ENCODE measurements around the gene RPSA. TPM values are rescaled to one million over a fixed set of nuclear protein-coding genes. Genes with fewer than 3 reads are reported as not detected.
"Not testable (repeated sequence)": the region's sequence is repeated elsewhere in the genome, so short reads cannot be mapped to it uniquely, and the experiment has no call there.

The RPSA gene
- total RNA-seq, 2 donors from 2014 or later = 1,584 to 1,777 TPM

DNA sequence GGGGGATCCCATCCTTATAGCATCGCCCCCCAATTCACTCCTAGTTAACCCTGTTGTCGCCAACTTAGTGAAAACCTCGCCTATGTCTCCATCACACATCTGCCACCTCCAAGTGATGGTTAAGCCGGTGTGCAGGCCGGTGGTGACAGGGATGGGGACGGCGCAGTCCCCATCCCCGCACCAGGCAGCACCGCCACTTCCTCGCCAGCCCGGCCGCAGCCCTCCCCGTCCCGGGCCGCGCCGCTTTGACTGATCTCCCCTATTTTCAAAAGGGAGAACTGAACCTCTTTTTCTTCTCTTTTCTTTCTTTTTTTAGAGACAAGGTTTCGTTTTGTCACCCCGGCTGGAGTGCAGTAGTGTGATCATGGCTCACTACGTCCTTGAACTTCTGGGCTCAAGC is 49.6 kb downstream of the RPSA start:
- TF ChIP-seq, protein P1, sequence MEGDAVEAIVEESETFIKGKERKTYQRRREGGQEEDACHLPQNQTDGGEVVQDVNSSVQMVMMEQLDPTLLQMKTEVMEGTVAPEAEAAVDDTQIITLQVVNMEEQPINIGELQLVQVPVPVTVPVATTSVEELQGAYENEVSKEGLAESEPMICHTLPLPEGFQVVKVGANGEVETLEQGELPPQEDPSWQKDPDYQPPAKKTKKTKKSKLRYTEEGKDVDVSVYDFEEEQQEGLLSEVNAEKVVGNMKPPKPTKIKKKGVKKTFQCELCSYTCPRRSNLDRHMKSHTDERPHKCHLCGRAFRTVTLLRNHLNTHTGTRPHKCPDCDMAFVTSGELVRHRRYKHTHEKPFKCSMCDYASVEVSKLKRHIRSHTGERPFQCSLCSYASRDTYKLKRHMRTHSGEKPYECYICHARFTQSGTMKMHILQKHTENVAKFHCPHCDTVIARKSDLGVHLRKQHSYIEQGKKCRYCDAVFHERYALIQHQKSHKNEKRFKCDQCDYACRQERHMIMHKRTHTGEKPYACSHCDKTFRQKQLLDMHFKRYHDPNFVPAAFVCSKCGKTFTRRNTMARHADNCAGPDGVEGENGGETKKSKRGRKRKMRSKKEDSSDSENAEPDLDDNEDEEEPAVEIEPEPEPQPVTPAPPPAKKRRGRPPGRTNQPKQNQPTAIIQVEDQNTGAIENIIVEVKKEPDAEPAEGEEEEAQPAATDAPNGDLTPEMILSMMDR (conservative IDR thresholded peaks at IDR 0.05) = no peak
- Mint-ChIP-seq H3K4me1 (peaks cover 21% of the 10 kb centered on the region), H3K27ac (no peak overlapping the region), H3K27me3 (ENCODE audit: insufficient read depth) (no peaks in the 10 kb centered on the region), H3K9me3 (peaks cover 4% of the 10 kb centered on the region), H3K4me3 (no peak overlapping the region), H3K36me3 (ENCODE audit: low read depth) (no peaks in the 10 kb centered on the region)
- Histone ChIP-seq H3K4me3 (ENCODE audit: low read length) (no peak overlapping the region), H3K4me1 (ENCODE audit: control insufficient read depth, insufficient read depth, low read length) (peaks cover 5% of the 10 kb centered on the region), H3K27ac (ENCODE audit: low read depth, low read length) (no peak overlapping the region), H3K27me3 (ENCODE audit: control insufficient read depth, insufficient read depth, low read length, poor library complexity, severe bottlenecking) (no peaks in the 10 kb centered on the region), H3K36me3 (ENCODE audit: control insufficient read depth, insufficient read depth, low read length) (no peaks in the 10 kb centered on the region), H3K9me3 (ENCODE audit: control insufficient read depth, low read length) (peaks cover 7% of the 10 kb centered on the region), H3K9ac (ENCODE audit: extremely low read depth, low read length, poor library complexity, severe bottlenecking) (no peak overlapping the region)
- WGBS, 2 experiments (ENCODE audit: insufficient coverage in 1 of 2, insufficient read length in 1 of 2) = 96 to 99% methylated on average over 16 to 20 of the region's 20 CpGs
- DNase-seq = no peak

DNA sequence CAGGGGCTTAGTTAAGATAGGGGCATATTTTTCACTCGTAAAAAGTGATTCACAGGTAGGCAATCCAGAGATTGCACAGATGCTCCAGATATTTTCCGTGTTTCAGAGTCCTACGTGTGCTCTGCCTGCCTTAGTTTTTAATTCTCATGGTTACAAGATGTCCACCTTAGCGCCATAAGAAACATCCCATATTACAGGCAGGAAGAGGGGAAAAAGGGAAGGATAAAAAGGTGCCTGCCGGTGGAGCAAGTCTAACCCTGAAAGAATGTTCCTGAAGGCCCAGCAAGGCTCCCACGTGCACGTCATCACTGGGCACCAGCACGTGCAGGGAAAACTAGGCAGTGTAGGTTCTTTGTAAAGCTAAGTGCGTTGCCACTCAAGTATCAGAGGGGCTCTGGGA is 50.8 kb downstream of the RPSA start:
- H3K36me3 ChIP-seq (ENCODE audit: control insufficient read depth, insufficient read depth, low read length) = no peaks in the 10 kb centered on the region
- no peak overlapping the region for H3K27ac ChIP-seq (ENCODE audit: low read depth, low read length)
- peaks cover 21% of the 10 kb centered on the region for H3K4me1 Mint-ChIP-seq
- no peak overlapping the region for H3K4me3 Mint-ChIP-seq
- no peak overlapping the region for H3K4me3 ChIP-seq (ENCODE audit: low read length)
- TF ChIP-seq, protein P1 (conservative IDR thresholded peaks at IDR 0.05) = no peak
- peaks cover 4% of the 10 kb centered on the region for H3K9me3 Mint-ChIP-seq
- H3K27ac Mint-ChIP-seq = no peak overlapping the region
- 95 to 96% methylated on average over 8 to 9 of the region's 9 CpGs for WGBS, 2 experiments (ENCODE audit: insufficient coverage in 1 of 2, insufficient read length in 1 of 2)
- peaks cover 5% of the 10 kb centered on the region for H3K4me1 ChIP-seq (ENCODE audit: control insufficient read depth, insufficient read depth, low read length)
- no peaks in the 10 kb centered on the region for H3K27me3 Mint-ChIP-seq (ENCODE audit: insufficient read depth)
- no peak overlapping the region for H3K9ac ChIP-seq (ENCODE audit: extremely low read depth, low read length, poor library complexity, severe bottlenecking)
- peaks cover 7% of the 10 kb centered on the region for H3K9me3 ChIP-seq (ENCODE audit: control insufficient read depth, low read length)
- no peaks in the 10 kb centered on the region for H3K27me3 ChIP-seq (ENCODE audit: control insufficient read depth, insufficient read depth, low read length, poor library complexity, severe bottlenecking)
- H3K36me3 Mint-ChIP-seq (ENCODE audit: low read depth) = no peaks in the 10 kb centered on the region
- no peak for DNase-seq

DNA sequence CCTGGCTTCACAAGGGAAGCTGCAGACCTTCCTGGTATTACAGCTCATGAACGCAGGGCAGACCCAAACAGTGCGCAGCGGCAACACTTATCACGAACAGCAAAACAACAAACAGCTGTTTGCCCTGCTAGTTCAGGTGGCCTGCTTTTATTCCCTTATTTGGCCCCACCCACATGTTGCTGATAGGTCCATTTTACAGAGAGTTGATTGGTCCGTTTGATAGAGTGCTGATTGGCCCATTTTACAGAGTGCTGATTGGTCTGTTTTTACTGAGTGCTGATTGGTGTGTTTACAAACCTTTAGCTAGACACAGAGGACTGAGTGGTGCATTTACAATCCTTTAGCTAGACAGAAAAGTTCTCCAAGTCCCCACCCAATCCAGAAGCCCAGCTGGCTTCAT is 52.1 kb downstream of the RPSA start:
- H3K27ac ChIP-seq (ENCODE audit: low read depth, low read length); H3K4me1 ChIP-seq (ENCODE audit: control insufficient read depth, insufficient read depth, low read length); H3K36me3 Mint-ChIP-seq (ENCODE audit: low read depth); H3K4me3 Mint-ChIP-seq; H3K9ac ChIP-seq (ENCODE audit: extremely low read depth, low read length, poor library complexity, severe bottlenecking); H3K9me3 Mint-ChIP-seq; H3K9me3 ChIP-seq (ENCODE audit: control insufficient read depth, low read length); H3K36me3 ChIP-seq (ENCODE audit: control insufficient read depth, insufficient read depth, low read length); H3K27me3 ChIP-seq (ENCODE audit: control insufficient read depth, insufficient read depth, low read length, poor library complexity, severe bottlenecking); H3K27me3 Mint-ChIP-seq (ENCODE audit: insufficient read depth); DNase-seq; H3K27ac Mint-ChIP-seq; H3K4me3 ChIP-seq (ENCODE audit: low read length): not testable (repeated sequence)
- H3K4me1 Mint-ChIP-seq = peaks cover 18% of the 10 kb centered on the region
- WGBS, 2 experiments (ENCODE audit: insufficient coverage in 1 of 2, insufficient read length in 1 of 2) = 67 to 76% methylated on average over 4 to 5 of the region's 5 CpGs

DNA sequence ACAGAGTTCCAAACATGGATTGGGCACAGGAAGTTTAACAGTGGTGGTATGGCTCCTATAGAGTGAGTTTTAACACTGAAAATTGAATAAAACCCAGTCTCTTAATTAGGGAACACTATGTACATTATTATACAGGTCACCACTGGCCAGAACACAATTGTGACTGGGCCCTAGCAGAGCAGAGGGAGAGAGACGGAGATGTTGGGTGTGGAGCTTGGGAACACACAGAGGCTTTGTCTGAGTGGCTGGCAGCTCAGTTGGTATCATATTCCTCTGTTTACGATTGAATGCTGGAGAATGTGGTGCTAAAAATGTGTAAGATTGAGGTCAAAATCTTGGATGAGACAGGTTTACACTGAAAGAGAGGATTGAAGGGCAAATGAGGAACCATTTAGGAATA is 54.2 kb downstream of the RPSA start:
- WGBS, 2 experiments (ENCODE audit: insufficient coverage in 1 of 2, insufficient read length in 1 of 2) = 75 to 87% methylated on average over 2 of the region's 2 CpGs
- no peak for DNase-seq

More for the DNA sequence above, 54.2 kb downstream of the RPSA start:
- Histone ChIP-seq H3K27me3 (ENCODE audit: control insufficient read depth, insufficient read depth, low read length, poor library complexity, severe bottlenecking) (no peaks in the 10 kb centered on the region), H3K36me3 (ENCODE audit: control insufficient read depth, insufficient read depth, low read length) (no peaks in the 10 kb centered on the region), H3K27ac (ENCODE audit: low read depth, low read length) (no peak overlapping the region), H3K4me3 (ENCODE audit: low read length) (no peak overlapping the region), H3K9ac (ENCODE audit: extremely low read depth, low read length, poor library complexity, severe bottlenecking) (no peak overlapping the region), H3K4me1 (ENCODE audit: control insufficient read depth, insufficient read depth, low read length) (peaks cover 5% of the 10 kb centered on the region), H3K9me3 (ENCODE audit: control insufficient read depth, low read length) (peaks cover 7% of the 10 kb centered on the region)
- Mint-ChIP-seq H3K4me3 (no peak overlapping the region), H3K27me3 (ENCODE audit: insufficient read depth) (no peaks in the 10 kb centered on the region), H3K9me3 (peaks cover 4% of the 10 kb centered on the region), H3K36me3 (ENCODE audit: low read depth) (no peaks in the 10 kb centered on the region), H3K27ac (no peak overlapping the region), H3K4me1 (peaks cover 11% of the 10 kb centered on the region)
- TF ChIP-seq, protein P1 (conservative IDR thresholded peaks at IDR 0.05) = no peak
